Activated CD4-positive, alpha-beta T cell treated with anti-CD3 and anti-CD28 coated beads, Interleukin-10, Interleukin-2, amounts not matched to agents 100 ng/mL and 50 ng/mL, durations not matched to agents 16 hours and 8 hours (primary cell): ENCODE data around the gene PAIP2.
A peak's percentile ranks its signal among the peaks of the same experiment; 100 is the strongest.
"Not testable (repeated sequence)": the region's sequence is repeated elsewhere in the genome, so short reads cannot be mapped to it uniquely, and the experiment has no call there.

ENCODE experiments used
- DNase-seq: peaks from one replicate; pipeline ENCODE4 v3.0.0-alpha.2; 2020

The PAIP2 gene

GRCh38 chr5:139379626-139380449 lies 38.2 kb downstream of the PAIP2 start:
- DNase-seq, result no peak

GRCh38 chr5:139381837-139382761 lies 40.4 kb downstream of the PAIP2 start:
- no peak for DNase-seq

- DNase-seq, result no peak
Observed at GRCh38 chr5:139382807-139383206, 41.2 kb downstream of the PAIP2 start.

- no peak for DNase-seq
Observed at GRCh38 chr5:139383275-139383992, 41.8 kb downstream of the PAIP2 start, which contains the start of gene SLC23A1. SLC23A1 (minus strand) TSS chr5:139383297; CDS start chr5:139383253, 44 bp downstream.

GRCh38 chr5:139383993-139384590 lies 42.4 kb downstream of the PAIP2 start:
- DNase-seq, result no peak

- no peak for DNase-seq
Observed at GRCh38 chr5:139384591-139385051, 43.0 kb downstream of the PAIP2 start.

- DNase-seq, result no peak
Observed at GRCh38 chr5:139385061-139386049, 43.7 kb downstream of the PAIP2 start.

GRCh38 chr5:139386050-139386438 lies 44.4 kb downstream of the PAIP2 start:
- DNase-seq, result no peak

- not testable (repeated sequence) for DNase-seq
Observed at GRCh38 chr5:139386956-139387355, 45.3 kb downstream of the PAIP2 start.

- DNase-seq, result no peak
Observed at GRCh38 chr5:139387611-139388197, 46.0 kb downstream of the PAIP2 start.

GRCh38 chr5:139388198-139388821 lies 46.7 kb downstream of the PAIP2 start:
- DNase-seq, result no peak

GRCh38 chr5:139389701-139390638 lies 48.3 kb downstream of the PAIP2 start, which contains the start of gene MZB1:
MZB1 (minus strand) TSS chr5:139389913; CDS start chr5:139389856, 57 bp downstream.
- peak; percentile 92 for DNase-seq

- DNase-seq, result no peak
Observed at GRCh38 chr5:139390639-139391569, 49.2 kb downstream of the PAIP2 start.

GRCh38 chr5:139391570-139392323 lies 50.1 kb downstream of the PAIP2 start:
- DNase-seq, result peak; percentile 80

- no peak for DNase-seq
Observed at GRCh38 chr5:139392324-139392677, 50.6 kb downstream of the PAIP2 start.

- peak; percentile 94 for DNase-seq
Observed at GRCh38 chr5:139392678-139393496, 51.2 kb downstream of the PAIP2 start.
